Ishikawa (cell line): ENCODE results near the gene FOXP4.

Source experiments
- EP300 ChIP-seq: IDR thresholded peaks from 2 replicates; pipeline ENCODE4 v1.6.1; 2012; ENCODE audit warnings: borderline replicate concordance
- REST ChIP-seq: IDR thresholded peaks from 2 replicates; pipeline ENCODE4 v1.6.1; 2012; ENCODE audit warnings: low read depth, mild to moderate bottlenecking
- YY1 ChIP-seq: IDR thresholded peaks from 2 replicates; pipeline ENCODE4 v1.6.1; 2012; ENCODE audit warnings: low read depth

GRCh38 chr6:41648070-41648585 is 101.9 kb downstream of the FOXP4 start:
- no peak for TF ChIP-seq REST
- no peak for TF ChIP-seq YY1
- no peak for TF ChIP-seq EP300
